Endothelial cell of umbilical vein (primary cell): ENCODE measurements around the gene XYLB. TPM values are rescaled to one million over a fixed set of nuclear protein-coding genes. Genes with fewer than 3 reads are reported as not detected.

Experiments used
- BruUV-seq: library from RNA; stranded (reverse); fragments of 400-500 nt; replicated peaks from 2 replicates; lab custom pipeline; 2021; lab: Mats Ljungman, UMichigan
- CTCF ChIA-PET: fragments of 300-600, 350-600 bp; sonication (Branson Sonifier 250); formaldehyde crosslinking; loops from one replicate; lab custom pipeline; 2021; ENCODE audit warnings: antibody characterized with exemption, inconsistent platforms; lab: Charles Lee
- POLR2A ChIA-PET: fragments of 300-600, 350-600 bp; sonication (Branson Sonifier 250); formaldehyde crosslinking; loops from one replicate; lab custom pipeline; 2021; ENCODE audit warnings: antibody characterized with exemption, inconsistent platforms; lab: Charles Lee
- DNase-seq: peaks from one replicate; pipeline ENCODE4 v3.0.0-alpha.2; 2011; ENCODE audit warnings: low read depth, low spot score
- FAIRE-seq: peaks from 2 replicates; lab custom pipeline; 2011; peaks lifted over from hg19 to GRCh38; lab: Jason Lieb, UNC
- H2AFZ ChIP-seq: 2 replicates; pipeline ENCODE4 v1.6.0; 2012; ENCODE audit warnings: low read depth, low read length, control low read depth, inconsistent platforms
- H3K27ac ChIP-seq: 2 replicates; pipeline ENCODE4 v1.5.1; 2011; ENCODE audit warnings: low read depth, mild to moderate bottlenecking, control low read depth, low read length, moderate library complexity; ENCODE audit not compliant: insufficient read depth
- H3K27me3 ChIP-seq, 2 experiments: 2 replicates each; pipeline versions ENCODE4 v1.6.0 to v1.6.1; 2011; ENCODE audit warnings: low read length in 2 of 2, mixed read lengths in 1 of 2; ENCODE audit not compliant: control insufficient read depth in 2 of 2, insufficient read depth in 2 of 2
- H3K36me3 ChIP-seq, 2 experiments: 2 replicates in 1 of 2; 3 replicates in 1 of 2; pipeline ENCODE4 v1.5.1; 2011; ENCODE audit warnings: low read length in 2 of 2, mild to moderate bottlenecking in 1 of 2, moderate library complexity in 1 of 2; ENCODE audit not compliant: control insufficient read depth in 2 of 2, insufficient read depth in 2 of 2; ENCODE audit errors: extremely low read depth in 1 of 2
- H3K4me1 ChIP-seq: 3 replicates; pipeline ENCODE4 v1.5.1; 2011; ENCODE audit warnings: mild to moderate bottlenecking, low read length; ENCODE audit not compliant: control insufficient read depth, insufficient read depth; ENCODE audit errors: extremely low read depth
- H3K4me2 ChIP-seq: 2 replicates; pipeline ENCODE4 v1.6.1; 2011; ENCODE audit warnings: low read length, control low read depth, mixed read lengths; ENCODE audit not compliant: insufficient read depth
- H3K4me3 ChIP-seq, 3 experiments: fragments of 200-600 bp in 1 of 3; sonication (generic), shearing (Covaris generic) in 1 of 3; replicated peaks in 1 of 3; 2 replicates each; pipeline ENCODE4 v1.5.1; 2011 to 2016; ENCODE audit warnings: control low read depth in 3 of 3, low read length in 3 of 3, mild to moderate bottlenecking in 2 of 3, inconsistent platforms in 1 of 3, low read depth in 1 of 3, moderate library complexity in 1 of 3; ENCODE audit not compliant: insufficient read depth in 1 of 3
- H3K79me2 ChIP-seq: 2 replicates; pipeline ENCODE4 v1.6.0; 2012; ENCODE audit warnings: low read length, inconsistent platforms; ENCODE audit not compliant: control insufficient read depth, insufficient read depth
- H3K9ac ChIP-seq: replicated peaks from 2 replicates; pipeline ENCODE3; 2011; ENCODE audit warnings: low read length, control low read depth; ENCODE audit not compliant: insufficient read depth; ENCODE audit errors: extremely low read depth
- H3K9me1 ChIP-seq: replicated peaks from 3 replicates; pipeline ENCODE4 v1.6.0; 2011; ENCODE audit warnings: mild to moderate bottlenecking, low read length; ENCODE audit not compliant: control insufficient read depth, insufficient read depth; ENCODE audit errors: extremely low read depth
- H3K9me3 ChIP-seq: replicated peaks from 2 replicates; pipeline ENCODE4 v1.5.1; 2012; ENCODE audit warnings: low read length, inconsistent platforms; ENCODE audit not compliant: control insufficient read depth, insufficient read depth
- H4K20me1 ChIP-seq: replicated peaks from 2 replicates; pipeline ENCODE3; 2011; ENCODE audit warnings: mild to moderate bottlenecking, low read length; ENCODE audit not compliant: control insufficient read depth, insufficient read depth; ENCODE audit errors: extremely low read depth
- CTCF ChIP-seq, 2 donors: IDR thresholded peaks; 1 replicate in 1 of 2; 2 replicates in 1 of 2; pipeline ENCODE4 v1.5.1; 2011; ENCODE audit warnings: low read length in 2 of 2, mild to moderate bottlenecking in 2 of 2, moderate library complexity in 2 of 2, control low read depth in 1 of 2, inconsistent platforms in 1 of 2, low read depth in 1 of 2; ENCODE audit not compliant: insufficient read depth in 1 of 2; ENCODE audit errors: extremely low read depth in 1 of 2
- EZH2 ChIP-seq: IDR thresholded peaks from 2 replicates; pipeline ENCODE4 v1.6.1; 2012; ENCODE audit warnings: borderline replicate concordance, low read depth, mild to moderate bottlenecking, moderate library complexity, low read length, inconsistent platforms; ENCODE audit not compliant: severe bottlenecking
- FOS ChIP-seq: IDR thresholded peaks from 2 replicates; pipeline ENCODE4 v1.6.1; 2011; ENCODE audit warnings: mild to moderate bottlenecking, low read length, moderate library complexity, borderline replicate concordance; ENCODE audit not compliant: insufficient read depth
- GATA2 ChIP-seq: IDR thresholded peaks from 2 replicates; pipeline ENCODE4 v1.7.0; 2011; ENCODE audit warnings: low read depth, mild to moderate bottlenecking, moderate library complexity, mixed read lengths, low read length; ENCODE audit not compliant: insufficient read length, insufficient read depth
- JUN ChIP-seq: IDR thresholded peaks from 2 replicates; pipeline ENCODE4 v1.6.1; 2011; ENCODE audit warnings: borderline replicate concordance, low read depth; ENCODE audit not compliant: insufficient read length, insufficient read depth
- MYC ChIP-seq: IDR thresholded peaks from one replicate; pipeline ENCODE4 v1.6.1; 2011; ENCODE audit warnings: mild to moderate bottlenecking, low read depth, low read length
- POLR2A ChIP-seq: IDR thresholded peaks from 2 replicates; pipeline ENCODE4 v1.6.1; 2012; ENCODE audit warnings: low read depth, mild to moderate bottlenecking, control low read depth, low read length
- POLR2AphosphoS5 ChIP-seq: IDR thresholded peaks from 2 replicates; pipeline ENCODE4 v1.6.1; 2012; ENCODE audit warnings: low read depth, mild to moderate bottlenecking, control low read depth, low read length, moderate library complexity; ENCODE audit not compliant: insufficient read depth
- dilution Hi-C: fragments of 300-500 bp; cut with MboI; formaldehyde crosslinking; loops from one replicate; pipeline ENCODE4 v1.15.0; 2019; ENCODE audit warnings: low sequenced_read_pairs; ENCODE audit not compliant: extremely low pct_ligation_motif_present
- intact Hi-C: fragments of 100-400 bp; cut with micrococcal nuclease; formaldehyde crosslinking; loops from one replicate; pipeline ENCODE4 v1.10.0; 2022
- polyA plus RNA-seq, 4 experiments: library from polyadenylated mRNA; depleted of rRNA in 3 of 4; stranded (reverse) in 3 of 4; unstranded in 1 of 4; fragments of >200 nt; gene quantifications; 2 replicates each; pipeline versions ENCODE4 v1.2.1 to v1.2.3, GENCODE V29; 2011 to 2012; ENCODE audit warnings: missing spikeins in 1 of 4
- total RNA-seq: library from RNA; stranded (reverse); gene quantifications from 2 replicates; pipeline ENCODE4 v1.2.3, GENCODE V29; 2021
- TF ChIP-seq, protein P1 (sequence below): IDR thresholded peaks from 2 replicates; pipeline ENCODE4 v1.6.1; 2011; ENCODE audit not compliant: insufficient read depth, insufficient read length

The XYLB gene
- total and polyA plus RNA-seq, 2 donors (not counting 3 experiments of a cell fraction or from before 2014, with no cell fraction given), result 3.7 to 4.3 TPM

DNA sequence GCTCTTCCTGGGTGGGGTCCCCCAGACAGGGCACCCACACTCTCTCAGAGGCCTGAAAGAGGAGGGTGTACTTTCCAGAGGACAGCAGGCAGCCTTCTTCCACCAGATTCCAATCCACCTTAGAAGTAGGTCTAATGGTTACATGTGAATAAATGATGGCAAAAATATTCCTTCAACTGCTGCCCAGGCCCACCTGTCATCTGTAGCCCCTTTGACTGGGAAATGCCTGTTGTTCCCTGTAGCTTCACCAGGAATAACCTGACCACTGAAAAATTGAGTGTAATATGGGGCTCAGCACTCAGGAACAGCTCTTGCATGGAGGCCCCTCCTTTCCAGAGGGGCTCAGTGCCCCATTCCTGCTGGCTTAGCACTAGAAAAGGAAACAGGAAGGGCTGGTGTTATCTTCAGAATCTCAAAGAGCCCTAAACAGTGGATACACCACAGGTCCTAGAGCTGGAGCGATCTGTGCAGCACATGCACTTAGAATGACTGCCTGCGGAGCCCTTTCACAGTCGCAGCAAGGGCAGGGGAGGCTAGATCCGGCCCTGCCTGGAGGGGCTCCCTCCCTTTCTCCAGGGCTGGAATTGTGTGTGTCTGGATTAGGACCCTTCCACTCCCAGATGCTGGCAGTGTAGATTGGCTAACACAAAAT lies 32.3 kb upstream of the XYLB start:
- DNase-seq (no peak), FAIRE-seq (no peak)
- ChIA-PET CTCF (no interaction called here), POLR2A (no interaction called here)
- Histone ChIP-seq H3K4me1 (no peaks in the 10 kb centered on the region), H3K79me2 (no peaks in the 10 kb centered on the region), H2AFZ (no peak overlapping the region), H4K20me1 (no peaks in the 10 kb centered on the region), H3K4me3 (no peak overlapping the region), H3K9me1 (no peaks in the 10 kb centered on the region), H3K27ac (no peak overlapping the region), H3K36me3 (no peaks in the 10 kb centered on the region), H3K27me3 (no peaks in the 10 kb centered on the region), H3K9me3 (no peaks in the 10 kb centered on the region), H3K9ac (no peak overlapping the region), H3K4me2 (no peak overlapping the region)
- intact Hi-C loops, result no loop called here
- BruUV-seq, result no TSS peak
- TF ChIP-seq, protein P1, sequence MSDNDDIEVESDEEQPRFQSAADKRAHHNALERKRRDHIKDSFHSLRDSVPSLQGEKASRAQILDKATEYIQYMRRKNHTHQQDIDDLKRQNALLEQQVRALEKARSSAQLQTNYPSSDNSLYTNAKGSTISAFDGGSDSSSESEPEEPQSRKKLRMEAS, result no peak
- TF ChIP-seq FOS (no peak), POLR2A (no peak)
- dilution Hi-C loops, result no loop called here

DNA sequence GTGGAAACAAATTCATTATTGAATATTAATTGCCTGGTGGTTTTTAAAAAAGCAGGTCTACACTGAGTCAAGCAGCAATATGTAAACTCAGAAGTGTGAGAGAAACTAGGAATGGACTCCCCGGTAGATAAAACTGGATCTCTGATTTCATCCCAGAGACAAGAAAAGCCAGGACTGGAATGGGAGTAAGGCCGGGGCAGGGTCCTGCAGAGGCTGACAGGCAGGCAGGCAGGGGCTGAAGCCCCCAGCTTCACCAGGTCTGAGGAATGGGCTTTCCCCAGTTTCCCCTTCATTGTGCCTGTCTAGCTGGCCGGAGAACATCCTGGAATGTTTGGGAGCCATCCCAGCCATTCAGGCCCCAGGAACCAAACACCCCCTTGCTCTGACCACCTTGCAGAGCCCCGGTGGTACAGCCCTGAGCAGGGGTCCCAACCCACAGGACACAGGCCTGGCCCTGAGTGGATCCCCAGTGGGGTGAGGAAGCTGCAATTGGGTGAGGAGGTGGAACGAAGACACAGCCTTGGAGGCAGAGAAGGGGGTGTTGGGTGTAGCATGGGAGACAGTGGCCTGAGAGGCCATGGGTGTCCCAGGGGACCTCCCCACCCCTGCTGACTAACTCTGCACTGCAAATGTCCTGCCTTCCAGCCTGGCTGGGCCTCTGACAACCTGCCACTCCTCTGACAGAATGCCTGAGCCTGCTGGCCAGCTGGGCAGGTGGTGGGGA lies 31.7 kb upstream of the XYLB start:
- no peaks in the 10 kb centered on the region for H3K79me2 ChIP-seq
- no peaks in the 10 kb centered on the region for H3K9me3 ChIP-seq
- no peaks in the 10 kb centered on the region for H3K4me1 ChIP-seq
- no peak overlapping the region for H2AFZ ChIP-seq
- H3K27ac ChIP-seq, result no peak overlapping the region
- no peak overlapping the region for H3K9ac ChIP-seq
- POLR2A ChIA-PET, result no interaction called here
- TF ChIP-seq MYC (no peak), POLR2A (no peak), FOS (no peak), JUN (no peak), GATA2 (no peak), EZH2 (no peak), CTCF (IDR thresholded peaks at IDR 0.05; ENCODE audit: extremely low read depth in 1 of 2, insufficient read depth in 1 of 2, low read depth in 1 of 2, low read length in 2 of 2) (no peak), POLR2AphosphoS5 (no peak)
- TF ChIP-seq, protein P1, result no peak
- no peak overlapping the region for H3K4me3 ChIP-seq
- no peaks in the 10 kb centered on the region for H3K27me3 ChIP-seq
- CTCF ChIA-PET, result interaction anchor here (1.4 kb wide), 1 partner anchor 12 kb away, joined by 4 read pairs; no protein-coding TSS in a partner anchor
- intact Hi-C loops (no loop called here), dilution Hi-C loops (no loop called here)
- H3K4me2 ChIP-seq, result no peak overlapping the region
- H4K20me1 ChIP-seq, result no peaks in the 10 kb centered on the region
- FAIRE-seq (no peak), DNase-seq (no peak)
- H3K36me3 ChIP-seq, result no peaks in the 10 kb centered on the region
- no peaks in the 10 kb centered on the region for H3K9me1 ChIP-seq
- BruUV-seq, result no TSS peak
